HepG2 (cell line): ENCODE measurements around the gene HPCAL1. TPM values are rescaled to one million over a fixed set of nuclear protein-coding genes. Genes with fewer than 3 reads are reported as not detected.

Source experiments
- ATF4 ChIP-seq, 2 experiments: fragments of 450-650 bp in 1 of 2; sonication (generic) in 1 of 2; formaldehyde crosslinking; IDR thresholded peaks; 2 replicates each; pipeline versions ENCODE4 v1.5.0 to v1.8.0; 2020 to 2022; ENCODE audit warnings: mild to moderate bottlenecking in 1 of 2, missing genetic modification reagents in 1 of 2
- CREM ChIP-seq, 2 experiments: sonication (generic) in 1 of 2; formaldehyde crosslinking in 1 of 2; IDR thresholded peaks; 2 replicates each; pipeline versions ENCODE4 v1.4.0 to v1.6.1; 2016 to 2020; ENCODE audit warnings: antibody characterized with exemption in 1 of 2, mild to moderate bottlenecking in 1 of 2, missing genetic modification reagents in 1 of 2
- EEA1 ChIP-seq: sonication (generic); formaldehyde crosslinking; IDR thresholded peaks from 2 replicates; pipeline ENCODE4 v1.5.1; 2020; ENCODE audit warnings: mild to moderate bottlenecking, missing genetic modification reagents, borderline replicate concordance
- ELF1 ChIP-seq: sonication (generic); formaldehyde crosslinking; IDR thresholded peaks from 2 replicates; pipeline ENCODE4 v1.4.0; 2020; ENCODE audit warnings: missing genetic modification reagents
- EZH2 ChIP-seq: conservative IDR thresholded peaks from 2 replicates; pipeline ENCODE4 v1.6.1; 2012; ENCODE audit warnings: mild to moderate bottlenecking, low read depth, low read length, moderate library complexity
- MTF2 ChIP-seq: sonication (generic); formaldehyde crosslinking; IDR thresholded peaks from 2 replicates; pipeline ENCODE4 v1.5.0; 2020; ENCODE audit warnings: missing genetic modification reagents, borderline replicate concordance
- NFIB ChIP-seq: sonication (generic); formaldehyde crosslinking; IDR thresholded peaks from 2 replicates; pipeline ENCODE4 v1.9.0; 2021; ENCODE audit warnings: missing genetic modification reagents, mild to moderate bottlenecking, borderline replicate concordance
- PLRG1 ChIP-seq: fragments of 450-650 bp; conservative IDR thresholded peaks from 2 replicates; pipeline ENCODE4 v1.6.1; 2016
- SMC3 ChIP-seq: IDR thresholded peaks from 2 replicates; pipeline ENCODE4 v1.6.1; 2011; ENCODE audit warnings: low read length, improper control_type of control experiment
- SNAI1 ChIP-seq: sonication (generic); formaldehyde crosslinking; IDR thresholded peaks from 2 replicates; pipeline ENCODE4 v1.5.0; 2020; ENCODE audit warnings: mild to moderate bottlenecking, missing genetic modification reagents, borderline replicate concordance
- SNAPC4 ChIP-seq: sonication (generic); formaldehyde crosslinking; IDR thresholded peaks from 2 replicates; pipeline ENCODE4 v1.4.0; 2020; ENCODE audit warnings: mild to moderate bottlenecking, missing genetic modification reagents
- SP140L ChIP-seq: sonication (generic); formaldehyde crosslinking; IDR thresholded peaks from 2 replicates; pipeline ENCODE4 v1.4.0; 2020; ENCODE audit warnings: missing genetic modification reagents, borderline replicate concordance
- SPEN ChIP-seq: sonication (generic); formaldehyde crosslinking; IDR thresholded peaks from 2 replicates; pipeline ENCODE4 v1.5.1; 2020; ENCODE audit warnings: low read depth, mild to moderate bottlenecking, missing genetic modification reagents
- TEAD2 ChIP-seq: sonication (generic); formaldehyde crosslinking; IDR thresholded peaks from 2 replicates; pipeline ENCODE4 v1.9.0; 2021; ENCODE audit warnings: missing genetic modification reagents
- ZBTB21 ChIP-seq: sonication (generic); formaldehyde crosslinking; IDR thresholded peaks from 2 replicates; pipeline ENCODE4 v1.4.0; 2020; ENCODE audit warnings: missing genetic modification reagents
- ZNF232 ChIP-seq: sonication (generic); formaldehyde crosslinking; IDR thresholded peaks from 2 replicates; pipeline ENCODE4 v1.4.0; 2020; ENCODE audit warnings: missing genetic modification reagents, borderline replicate concordance
- ZNF496 ChIP-seq: sonication (generic); formaldehyde crosslinking; IDR thresholded peaks from 2 replicates; pipeline ENCODE4 v1.8.1; 2023; ENCODE audit warnings: mild to moderate bottlenecking, moderate library complexity, missing genetic modification reagents; ENCODE audit not compliant: insufficient replicate concordance
- ZNF670 ChIP-seq: sonication (generic); formaldehyde crosslinking; IDR thresholded peaks from 2 replicates; pipeline ENCODE4 v1.8.0; 2022; ENCODE audit warnings: mild to moderate bottlenecking, missing genetic modification reagents, borderline replicate concordance
- ZNF775 ChIP-seq: sonication (generic); formaldehyde crosslinking; IDR thresholded peaks from 2 replicates; pipeline ENCODE4 v1.4.0; 2020; ENCODE audit warnings: missing genetic modification reagents, mild to moderate bottlenecking, moderate library complexity, borderline replicate concordance
- ZNF782 ChIP-seq: sonication (generic); formaldehyde crosslinking; IDR thresholded peaks from 2 replicates; pipeline ENCODE4 v1.4.0; 2020; ENCODE audit warnings: missing genetic modification reagents, mild to moderate bottlenecking, borderline replicate concordance
- ZSCAN22 ChIP-seq: sonication (generic); formaldehyde crosslinking; IDR thresholded peaks from 2 replicates; pipeline ENCODE4 v1.4.0; 2020; ENCODE audit warnings: mild to moderate bottlenecking, missing genetic modification reagents
- ZUFSP ChIP-seq: sonication (generic); formaldehyde crosslinking; IDR thresholded peaks from 2 replicates; pipeline ENCODE4 v1.9.0; 2021; ENCODE audit warnings: missing genetic modification reagents, mild to moderate bottlenecking, borderline replicate concordance
- polyA plus RNA-seq, 8 experiments: library from polyadenylated mRNA; depleted of rRNA in 3 of 8; stranded (reverse) in 7 of 8; unstranded in 1 of 8; fragments of >200 nt; fragmentation: Illumina TruSeq in 4 of 8; extraction: Trizol in 4 of 8; gene quantifications; 2 replicates each; pipeline versions ENCODE4 v1.2.1 to v1.2.3, GENCODE V29; 2011 to 2016; ENCODE audit warnings: low read depth in 4 of 8, missing spikeins in 1 of 8, mixed read lengths in 1 of 8; ENCODE audit not compliant: insufficient read depth in 1 of 8
- total RNA-seq, 5 experiments: library from RNA; depleted of rRNA; stranded (reverse); fragments of >200 nt; fragmentation: Illumina TruSeq; extraction: Trizol; gene quantifications; 2 replicates each; pipeline ENCODE4 v1.2.3, GENCODE V29; 2016; ENCODE audit warnings: low read depth in 1 of 5

The HPCAL1 gene
- total and polyA plus RNA-seq, 2 of the 13 experiments (the other 11 are each of a cell fraction or from before 2014, with no cell fraction given) = 29.5 to 29.9 TPM

GRCh38 chr2:10278029-10278762 lies 24.5 kb upstream of the HPCAL1 start (continued):
- TF ChIP-seq SNAPC4 (CRISPR knock-in tag) (no peak), SPEN (peak; percentile 85; the same call in 1 of the 2 replicates), MTF2 (CRISPR knock-in tag) (peak; percentile 73; the same call in 1 of the 2 replicates), SMC3 (no peak), CREM (IDR thresholded peaks at IDR 0.05) (peak; percentile 58; the same call in 1 of the 2 replicates), CREM (CRISPR knock-in tag; IDR thresholded peaks at IDR 0.05) (no peak), EZH2 (no peak), ZUFSP (CRISPR knock-in tag) (no peak), ZNF496 (no peak), ATF4 (CRISPR knock-in tag; IDR thresholded peaks at IDR 0.05) (peak in 1 of 2 experiments; percentile 24; a peak in 1 of 4 replicates), NFIB (CRISPR knock-in tag) (no peak), ZNF782 (CRISPR knock-in tag) (peak; percentile 22; the same call in 1 of the 2 replicates), ZSCAN22 (peak; percentile 98), ZNF670 (peak; percentile 86; the same call in 1 of the 2 replicates), TEAD2 (CRISPR knock-in tag) (no peak), ZBTB21 (CRISPR knock-in tag) (no peak), ZNF232 (peak; percentile 84; the same call in 1 of the 2 replicates), EEA1 (CRISPR knock-in tag) (peak; percentile 39; the same call in 1 of the 2 replicates), PLRG1 (no peak), SNAI1 (no peak), SP140L (CRISPR knock-in tag) (no peak), ELF1 (CRISPR knock-in tag) (peak; percentile 89), ZNF775 (CRISPR knock-in tag) (no peak)
